Measurements from ENCODE around the gene DRAP1. TPM values are rescaled to one million over a fixed set of nuclear protein-coding genes. Genes with fewer than 3 reads are reported as not detected.

DRAP1 gene
- total RNA-seq, 2 donors from 2014 or later, result 53.4 to 91.5 TPM

- DNase-seq, result no peak
- TF ChIP-seq CTCF (IDR thresholded peaks at IDR 0.05), result no peak
- no peaks in the 10 kb centered on the region for H3K9me3 ChIP-seq
Measured at GRCh38 chr11:65967329-65967934, 48.2 kb downstream of the DRAP1 start.

GRCh38 chr11:65968600-65969482 is 49.6 kb downstream of the DRAP1 start:
- H3K9ac ChIP-seq (ENCODE audit: low read depth in 2 of 2, low read length in 2 of 2), result no peak overlapping the region
- H3K4me3 ChIP-seq, result no peak overlapping the region
- DNase-seq, result no peak
- no peak for TF ChIP-seq CTCF (IDR thresholded peaks at IDR 0.05)
- H3K4me1 ChIP-seq, result no peaks in the 10 kb centered on the region
- intact Hi-C loops (cut with DNase I), result no loop called here
- H3K9me3 ChIP-seq, result no peaks in the 10 kb centered on the region
- H3K27me3 ChIP-seq, result no peaks in the 10 kb centered on the region
- H3K36me3 ChIP-seq, result peaks cover 29% of the 10 kb centered on the region
- no peak overlapping the region for H3K27ac ChIP-seq

More at GRCh38 chr11:65967329-65967934, 48.2 kb downstream of the DRAP1 start:
- Histone ChIP-seq H3K4me3 (no peak overlapping the region), H3K4me1 (peaks cover 10% of the 10 kb centered on the region), H3K27ac (no peak overlapping the region), H3K9ac (ENCODE audit: low read depth in 2 of 2, low read length in 2 of 2) (no peak overlapping the region), H3K36me3 (peaks cover 29% of the 10 kb centered on the region), H3K27me3 (no peaks in the 10 kb centered on the region)
- intact Hi-C loops (cut with DNase I), result no loop called here

Other genes starting within 250 kb of the DRAP1 start
- 10 to 100 TPM; 65.3 to 83.4 TPM for gene KAT5, start 207.2 kb upstream of the DRAP1 start, total RNA-seq
- gene RNASEH2C, start 198.6 kb upstream of the DRAP1 start, total RNA-seq, result 10 to 100 TPM; 26.1 to 58.1 TPM
- gene AP5B1, start 138.4 kb upstream of the DRAP1 start, total RNA-seq, result 10 to 100 TPM; 17.6 to 20.1 TPM
- 10 to 100 TPM; 29.0 to 32.9 TPM for gene OVOL1, start 132.4 kb upstream of the DRAP1 start, total RNA-seq
- 1 to 10 TPM; 1.6 to 1.9 TPM for gene SNX32, start 85.5 kb upstream of the DRAP1 start, total RNA-seq
- 1,000 to 10,000 TPM; 1,832 to 1,932 TPM for gene CFL1, start 61.2 kb upstream of the DRAP1 start, total RNA-seq
- 10 to 100 TPM; 47.2 to 62.5 TPM for gene MUS81, start 59.0 kb upstream of the DRAP1 start, total RNA-seq
- gene EFEMP2, start 46.6 kb upstream of the DRAP1 start, total RNA-seq, result 10 to 100 TPM in 1 of 2 donors, 1 to 10 TPM in 1; 9.6 to 22.5 TPM
- gene CTSW, start 39.6 kb upstream of the DRAP1 start, total RNA-seq, result 1 to 10 TPM; 1.2 TPM
- 10 to 100 TPM; 41.9 to 53.5 TPM for gene FIBP, start 31.0 kb upstream of the DRAP1 start, total RNA-seq
- gene CCDC85B, start 28.8 kb upstream of the DRAP1 start, total RNA-seq, result 10 to 100 TPM; 11.2 to 16.3 TPM
- gene FOSL1, start 19.0 kb upstream of the DRAP1 start, total RNA-seq, result 1 to 10 TPM in 1 of 2 donors, under 1 TPM in 1; 0.84 to 4.2 TPM
- gene C11orf68, start 364 bp upstream of the DRAP1 start, total RNA-seq, result 10 to 100 TPM; 26.6 to 29.0 TPM
- not detected for gene TSGA10IP, start 26.1 kb downstream of the DRAP1 start, total RNA-seq
- 10 to 100 TPM; 40.0 to 50.9 TPM for gene SART1, start 42.3 kb downstream of the DRAP1 start, total RNA-seq
- 10 to 100 TPM; 27.8 to 32.8 TPM for gene EIF1AD, start 82.7 kb downstream of the DRAP1 start, total RNA-seq
- 100 to 1,000 TPM; 128 to 231 TPM for gene BANF1, start 83.1 kb downstream of the DRAP1 start, total RNA-seq
- not detected for gene CST6, start 92.6 kb downstream of the DRAP1 start, total RNA-seq
- gene CATSPER1, start 107.1 kb downstream of the DRAP1 start, total RNA-seq, result under 1 TPM in 1 of 2 donors, not detected in 1; 0.35 TPM
- not detected for gene GAL3ST3, start 129.7 kb downstream of the DRAP1 start, total RNA-seq
- 100 to 1,000 TPM; 139 to 196 TPM for gene SF3B2, start 132.9 kb downstream of the DRAP1 start, total RNA-seq
- 10 to 100 TPM; 10.1 to 20.9 TPM for gene PACS1, start 150.8 kb downstream of the DRAP1 start, total RNA-seq

Data from colonic mucosa (tissue), 4 donors.